Testis (tissue), 3 donors: Measurements from ENCODE around the gene LCN10. TPM values are rescaled to one million over a fixed set of nuclear protein-coding genes. Genes with fewer than 3 reads are reported as not detected.

Experiments
- DNase-seq: peaks from one replicate; pipeline ENCODE4 v3.0.0-alpha.2; 2019
- H3K27ac ChIP-seq, 2 donors: fragments of 200-600 bp; sonication (generic); one replicate each; pipeline ENCODE4 v1.5.1; 2019
- H3K27me3 ChIP-seq: fragments of 200-600 bp; sonication (generic); one replicate; pipeline ENCODE4 v1.5.1; 2019
- H3K36me3 ChIP-seq: fragments of 200-600 bp; sonication (generic); one replicate; pipeline ENCODE4 v1.5.1; 2017; ENCODE audit warnings: low read depth; ENCODE audit errors: missing control alignments
- H3K4me1 ChIP-seq: fragments of 200-600 bp; sonication (generic); one replicate; pipeline ENCODE4 v1.5.1; 2019
- H3K4me3 ChIP-seq, 2 donors: fragments of 200-600 bp; sonication (generic); one replicate each; pipeline ENCODE4 v1.5.1; 2017 to 2019
- H3K9me3 ChIP-seq: fragments of 200-600 bp; sonication (generic); one replicate; pipeline ENCODE4 v1.5.1; 2017
- POLR2A ChIP-seq: fragments of 450-650 bp; IDR thresholded peaks from one replicate; pipeline ENCODE4 v1.6.1; 2017; ENCODE audit warnings: antibody characterized with exemption, mild to moderate bottlenecking, moderate library complexity
- WGBS, 2 donors: methylation state at CpG; one replicate each; pipeline ENCODE4 v1.1.5; 2018; 5-methylcytosine and 5-hydroxymethylcytosine counted together
- intact Hi-C: fragments of 100-400 bp; cut with DNase I; formaldehyde crosslinking; loops from one replicate; pipeline ENCODE4 v1.15.1; 2023; ENCODE audit warnings: low total_unique reads
- polyA plus RNA-seq: library from polyadenylated mRNA; stranded (reverse); fragments of 350-450 nt; fragmentation: Illumina TruSeq; extraction: RNeasy Lipid Tissue Mini Kit (QIAGEN cat#74804); gene quantifications from one replicate; pipeline ENCODE4 v1.2.3, GENCODE V29; 2014; ENCODE audit warnings: low read depth, low replicate concordance; ENCODE audit not compliant: insufficient read depth
- total RNA-seq, 2 donors: library from RNA; depleted of rRNA; stranded (reverse); fragments of >200 nt; gene quantifications; one replicate each; pipeline ENCODE4 v1.2.3, GENCODE V29; 2016
- TF ChIP-seq, protein P1 (sequence below), 3 experiments: fragments of 450-650 bp in 2 of 3; fragments of 200-600 bp in 1 of 3; sonication (generic) in 1 of 3; IDR thresholded peaks; one replicate each; pipeline ENCODE4 v1.5.1; 2016 to 2019; ENCODE audit warnings: antibody characterized with exemption in 3 of 3, mild to moderate bottlenecking in 2 of 3, moderate library complexity in 1 of 3

The LCN10 gene
- total and polyA plus RNA-seq, 3 donors from 2014 or later: 8.3 to 11.7 (median 8.7) TPM

DNA sequence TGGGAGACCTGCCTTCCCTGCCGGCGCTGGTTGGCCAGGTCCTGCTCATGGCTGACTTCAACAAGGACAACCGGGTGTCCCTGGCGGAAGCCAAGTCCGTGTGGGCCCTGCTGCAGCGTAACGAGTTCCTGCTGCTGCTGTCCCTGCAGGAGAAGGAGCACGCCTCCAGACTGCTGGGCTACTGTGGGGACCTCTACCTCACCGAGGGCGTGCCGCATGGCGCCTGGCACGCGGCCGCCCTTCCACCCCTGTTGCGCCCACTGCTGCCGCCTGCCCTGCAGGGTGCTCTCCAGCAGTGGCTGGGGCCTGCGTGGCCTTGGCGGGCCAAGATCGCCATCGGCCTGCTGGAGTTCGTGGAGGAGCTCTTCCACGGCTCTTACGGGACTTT lies 19.8 kb downstream of the LCN10 start:
- intact Hi-C loops: no loop called here
- Histone ChIP-seq H3K4me3 (no peak overlapping the region), H3K9me3 (no peaks in the 10 kb centered on the region), H3K4me1 (peaks cover 22% of the 10 kb centered on the region), H3K27ac (no peak overlapping the region), H3K27me3 (no peaks in the 10 kb centered on the region), H3K36me3 (peaks cover 4% of the 10 kb centered on the region)
- WGBS, 2 donors: 93% methylated on average over 24 of the region's 24 CpGs; no CpG with 5 or more reads in 1 of the 2 donors
- DNase-seq: no peak
- TF ChIP-seq POLR2A: no peak
- TF ChIP-seq, protein P1, sequence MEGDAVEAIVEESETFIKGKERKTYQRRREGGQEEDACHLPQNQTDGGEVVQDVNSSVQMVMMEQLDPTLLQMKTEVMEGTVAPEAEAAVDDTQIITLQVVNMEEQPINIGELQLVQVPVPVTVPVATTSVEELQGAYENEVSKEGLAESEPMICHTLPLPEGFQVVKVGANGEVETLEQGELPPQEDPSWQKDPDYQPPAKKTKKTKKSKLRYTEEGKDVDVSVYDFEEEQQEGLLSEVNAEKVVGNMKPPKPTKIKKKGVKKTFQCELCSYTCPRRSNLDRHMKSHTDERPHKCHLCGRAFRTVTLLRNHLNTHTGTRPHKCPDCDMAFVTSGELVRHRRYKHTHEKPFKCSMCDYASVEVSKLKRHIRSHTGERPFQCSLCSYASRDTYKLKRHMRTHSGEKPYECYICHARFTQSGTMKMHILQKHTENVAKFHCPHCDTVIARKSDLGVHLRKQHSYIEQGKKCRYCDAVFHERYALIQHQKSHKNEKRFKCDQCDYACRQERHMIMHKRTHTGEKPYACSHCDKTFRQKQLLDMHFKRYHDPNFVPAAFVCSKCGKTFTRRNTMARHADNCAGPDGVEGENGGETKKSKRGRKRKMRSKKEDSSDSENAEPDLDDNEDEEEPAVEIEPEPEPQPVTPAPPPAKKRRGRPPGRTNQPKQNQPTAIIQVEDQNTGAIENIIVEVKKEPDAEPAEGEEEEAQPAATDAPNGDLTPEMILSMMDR (IDR thresholded peaks at IDR 0.05): no peak

DNA sequence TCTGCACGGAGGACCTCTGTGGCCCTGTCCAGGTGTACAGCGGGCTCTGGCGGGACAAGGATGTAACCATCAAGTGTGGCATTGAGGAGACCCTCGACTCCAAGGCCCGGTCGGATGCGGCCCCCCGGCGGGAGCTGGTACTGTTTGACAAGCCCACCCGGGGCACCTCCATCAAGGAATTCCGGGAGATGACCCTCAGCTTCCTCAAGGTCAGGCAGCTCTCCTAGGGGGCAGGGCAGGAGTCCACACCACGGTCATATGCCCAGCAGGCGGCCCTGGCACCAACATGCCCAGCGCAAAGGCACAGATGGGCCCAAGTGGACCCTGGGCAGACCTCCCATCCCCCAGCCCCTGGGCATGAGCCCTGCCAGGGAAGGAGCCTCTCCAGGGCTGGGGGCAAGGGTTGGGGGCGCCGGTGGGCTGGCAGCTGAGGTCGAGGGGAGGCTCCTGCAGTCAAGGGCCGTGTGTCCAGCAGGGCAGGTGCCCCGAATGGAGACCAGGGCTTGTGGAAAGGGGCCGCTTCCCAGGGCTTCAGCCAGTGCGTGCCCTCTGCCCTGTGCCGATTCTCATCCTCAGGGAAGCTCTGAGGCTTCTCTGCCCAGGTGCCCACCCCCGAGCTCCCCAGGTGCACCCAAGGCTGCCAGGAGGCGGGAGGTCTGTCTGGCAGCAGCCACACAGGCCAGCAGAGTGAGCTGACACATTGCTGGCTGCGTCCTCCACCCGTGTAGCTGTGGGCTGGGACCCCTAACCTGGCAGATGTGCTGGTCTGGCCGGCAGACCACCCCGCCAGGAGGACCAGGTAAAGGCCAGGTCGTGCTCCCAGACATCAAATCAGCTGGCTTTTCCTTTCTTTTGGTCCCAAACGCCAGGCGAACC lies 20.4 kb downstream of the LCN10 start:
- intact Hi-C loops: no loop called here
- H3K27ac ChIP-seq: no peak overlapping the region
- WGBS, 2 donors: 85 to 89% methylated on average over 12 to 31 of the region's 31 CpGs

DNA sequence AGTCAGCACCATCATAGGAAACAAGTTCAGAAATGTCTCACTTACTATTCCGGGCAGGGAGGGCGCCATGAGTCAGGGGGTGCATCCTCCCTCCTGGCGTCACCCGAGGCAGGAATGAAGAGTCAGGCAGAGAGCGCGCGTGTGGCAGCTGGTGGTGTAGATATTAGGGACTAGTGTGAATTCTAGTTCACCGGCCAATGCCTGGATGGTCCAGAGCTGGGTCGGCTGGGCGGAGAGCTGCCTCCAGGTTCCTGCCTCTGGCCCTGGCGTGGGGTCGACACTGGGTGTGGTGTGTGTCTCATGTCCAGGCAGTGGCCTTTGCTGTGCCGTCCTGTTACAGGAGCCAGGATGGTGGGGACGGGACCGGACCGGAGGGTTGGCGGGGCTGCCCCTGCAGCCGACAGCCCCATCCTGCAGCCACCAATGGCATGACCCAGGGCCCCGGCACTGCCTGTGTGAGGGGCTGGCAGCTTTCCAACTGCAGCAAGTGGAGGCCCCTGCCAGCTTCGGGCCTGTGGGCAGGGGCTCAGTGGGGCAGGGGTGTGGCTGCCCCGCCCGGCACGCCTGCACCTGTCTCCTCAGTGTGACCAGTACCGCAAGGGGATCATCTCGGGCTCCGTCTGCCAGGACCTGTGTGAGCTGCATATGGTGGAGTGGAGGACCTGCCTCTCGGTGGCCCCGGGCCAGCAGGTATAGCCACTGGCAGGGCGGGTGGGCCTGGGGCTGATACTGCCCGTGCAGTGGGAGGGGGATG lies 21.2 kb downstream of the LCN10 start:
- no peak for DNase-seq
- WGBS, 2 donors: 83 to 100% methylated on average over 1 to 30 of the region's 30 CpGs
- Histone ChIP-seq H3K27me3 (no peaks in the 10 kb centered on the region), H3K4me1 (peaks cover 13% of the 10 kb centered on the region), H3K9me3 (no peaks in the 10 kb centered on the region), H3K27ac (no peak overlapping the region), H3K36me3 (peaks cover 4% of the 10 kb centered on the region), H3K4me3 (no peak overlapping the region)
- intact Hi-C loops: no loop called here
- TF ChIP-seq, protein P1 (IDR thresholded peaks at IDR 0.05): no peak
- no peak for TF ChIP-seq POLR2A

More for the DNA sequence above, 20.4 kb downstream of the LCN10 start:
- TF ChIP-seq, protein P1 (IDR thresholded peaks at IDR 0.05): no peak
- TF ChIP-seq POLR2A: no peak
- Histone ChIP-seq H3K4me1 (peaks cover 21% of the 10 kb centered on the region), H3K36me3 (peaks cover 4% of the 10 kb centered on the region), H3K4me3 (no peak overlapping the region), H3K9me3 (no peaks in the 10 kb centered on the region), H3K27me3 (no peaks in the 10 kb centered on the region)
- DNase-seq: no peak

DNA sequence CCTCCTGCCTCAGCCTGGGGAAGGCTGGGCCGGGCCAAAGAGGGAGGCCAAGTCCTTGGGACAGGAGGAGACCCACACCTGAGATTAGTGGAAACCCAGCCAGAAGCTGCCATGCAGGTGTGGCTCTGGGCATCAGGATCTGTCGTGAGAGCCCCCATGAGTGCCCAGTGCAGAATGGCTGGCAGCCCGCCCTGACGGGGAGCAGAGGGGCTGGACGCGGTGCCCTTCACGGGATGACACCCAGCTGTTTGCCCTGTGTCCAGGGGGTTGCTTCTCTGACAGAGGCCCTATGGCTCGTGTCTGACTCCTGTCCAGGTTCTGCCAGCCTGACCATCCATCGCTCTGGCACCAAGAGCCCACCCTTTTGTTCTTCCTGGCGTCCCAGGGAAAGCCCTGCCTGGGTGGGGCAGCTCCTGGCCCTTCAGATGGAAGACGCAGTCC lies 21.8 kb downstream of the LCN10 start:
- Histone ChIP-seq H3K4me3 (no peak overlapping the region), H3K36me3 (peaks cover 4% of the 10 kb centered on the region), H3K4me1 (peaks cover 8% of the 10 kb centered on the region), H3K9me3 (no peaks in the 10 kb centered on the region), H3K27me3 (no peaks in the 10 kb centered on the region), H3K27ac (no peak overlapping the region)
- TF ChIP-seq POLR2A: no peak
- TF ChIP-seq, protein P1 (IDR thresholded peaks at IDR 0.05): no peak
- 82 to 84% methylated on average over 3 to 11 of the region's 11 CpGs for WGBS, 2 donors
- no peak for DNase-seq
- intact Hi-C loops: no loop called here
